ENCODE measurements around the gene NRXN2.

Gene NRXN2

DNA sequence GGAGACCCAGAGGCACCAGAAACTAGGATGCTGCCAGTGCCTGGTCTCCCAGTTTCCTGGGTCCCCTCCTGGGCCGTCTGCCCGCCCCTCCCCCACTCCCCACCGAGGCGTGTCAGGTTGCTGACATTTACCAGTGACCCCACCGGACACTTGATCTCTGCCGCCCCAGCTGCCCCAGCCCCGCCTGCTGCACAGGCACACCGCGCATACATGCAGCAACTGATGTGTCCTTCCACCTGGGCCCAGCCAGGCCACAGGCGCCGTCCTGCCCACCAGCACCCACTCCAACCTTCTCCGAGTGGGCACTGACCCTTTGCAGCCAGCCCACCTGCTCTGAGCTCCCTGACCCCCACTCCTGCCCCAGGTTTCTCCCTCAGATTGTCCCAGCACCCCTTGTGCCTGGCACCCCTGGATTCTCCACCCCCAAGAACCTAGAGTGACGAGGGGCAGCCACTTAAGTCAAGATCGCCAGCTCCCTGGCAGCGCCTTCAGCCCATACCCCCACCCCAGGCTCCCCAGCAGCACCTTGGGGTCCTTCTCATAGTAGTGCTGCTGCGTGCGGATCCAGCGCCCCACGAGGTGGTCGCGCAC is 36.2 kb upstream of the NRXN2 start:
- in situ Hi-C loops (cut with HindIII; ENCODE audit: low sequenced_read_pairs), result no loop called here

DNA sequence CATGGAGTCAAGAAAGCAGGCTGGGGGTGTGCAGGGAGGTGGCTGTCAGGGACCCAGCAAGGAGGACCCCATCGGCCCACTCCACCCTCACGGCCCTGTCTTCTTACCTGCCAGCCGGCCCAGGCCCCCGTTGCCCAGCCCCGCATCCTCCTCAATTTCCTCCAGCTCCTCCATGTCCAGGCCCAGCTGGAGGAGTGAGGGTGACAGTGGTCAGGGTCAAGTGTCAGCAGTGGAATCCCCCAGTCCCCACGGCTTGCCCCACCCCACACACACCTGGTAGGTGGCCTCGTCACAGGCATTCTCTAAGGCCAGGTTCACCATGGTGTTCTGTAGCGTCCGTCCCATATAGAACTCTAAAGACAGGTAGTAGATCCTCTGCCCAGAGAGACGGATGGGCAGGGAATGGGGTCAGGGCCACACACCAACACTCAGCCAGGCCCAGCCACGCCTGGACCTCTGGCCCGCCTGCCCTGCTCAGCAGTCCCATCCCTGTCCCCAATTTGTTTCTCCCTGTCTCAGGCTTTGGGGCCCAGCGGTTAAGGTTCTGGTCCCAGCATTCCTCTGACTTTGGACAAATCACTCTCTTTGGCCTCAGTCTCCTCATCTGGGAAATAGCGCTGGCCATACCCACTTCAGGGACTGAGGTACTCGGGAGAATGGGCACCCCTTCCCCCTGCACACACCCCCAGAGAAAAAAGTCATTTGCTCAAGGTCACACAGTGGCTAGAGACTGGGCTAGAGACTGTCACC is 35.5 kb upstream of the NRXN2 start:
- in situ Hi-C loops (cut with HindIII; ENCODE audit: low sequenced_read_pairs), result no loop called here

DNA sequence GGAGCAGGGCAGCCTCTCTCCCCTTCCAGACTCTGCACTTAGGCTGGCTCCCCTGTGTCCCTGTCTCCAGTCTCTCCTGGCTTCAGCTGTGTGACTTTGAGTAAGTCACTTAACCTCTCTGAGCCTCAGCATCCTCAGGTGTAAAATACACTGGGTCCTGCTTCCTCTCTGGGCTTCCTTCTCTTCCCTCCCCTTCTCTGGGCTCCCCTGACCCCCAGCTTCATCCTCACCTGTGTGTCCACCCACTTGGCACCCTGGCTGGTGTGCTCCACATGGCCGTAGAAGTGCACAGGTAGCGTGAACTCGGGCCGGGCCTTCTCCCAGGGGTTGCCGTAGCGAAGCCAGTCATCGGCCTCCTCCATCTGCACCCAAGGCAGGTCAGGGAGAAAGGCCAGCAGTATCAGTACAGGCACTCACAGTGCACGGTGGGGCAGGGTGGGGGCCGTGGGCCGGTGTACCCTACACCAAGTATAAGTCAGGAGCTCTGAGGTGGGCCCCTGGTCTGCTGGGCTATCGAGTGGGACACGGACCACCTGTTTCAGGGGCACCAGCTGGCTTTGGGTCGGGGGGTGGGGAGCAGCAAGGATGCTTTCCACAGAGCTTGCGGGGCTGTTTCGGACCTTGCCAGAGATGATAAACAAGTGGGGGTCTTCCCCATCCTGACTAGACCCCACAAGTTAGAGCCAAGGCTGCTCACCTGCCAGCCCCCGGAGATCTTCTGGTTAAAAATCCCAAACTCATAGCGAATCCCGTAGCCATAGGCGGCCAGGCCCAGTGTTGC is 34.7 kb upstream of the NRXN2 start:
- in situ Hi-C loops (cut with HindIII; ENCODE audit: low sequenced_read_pairs), result no loop called here

DNA sequence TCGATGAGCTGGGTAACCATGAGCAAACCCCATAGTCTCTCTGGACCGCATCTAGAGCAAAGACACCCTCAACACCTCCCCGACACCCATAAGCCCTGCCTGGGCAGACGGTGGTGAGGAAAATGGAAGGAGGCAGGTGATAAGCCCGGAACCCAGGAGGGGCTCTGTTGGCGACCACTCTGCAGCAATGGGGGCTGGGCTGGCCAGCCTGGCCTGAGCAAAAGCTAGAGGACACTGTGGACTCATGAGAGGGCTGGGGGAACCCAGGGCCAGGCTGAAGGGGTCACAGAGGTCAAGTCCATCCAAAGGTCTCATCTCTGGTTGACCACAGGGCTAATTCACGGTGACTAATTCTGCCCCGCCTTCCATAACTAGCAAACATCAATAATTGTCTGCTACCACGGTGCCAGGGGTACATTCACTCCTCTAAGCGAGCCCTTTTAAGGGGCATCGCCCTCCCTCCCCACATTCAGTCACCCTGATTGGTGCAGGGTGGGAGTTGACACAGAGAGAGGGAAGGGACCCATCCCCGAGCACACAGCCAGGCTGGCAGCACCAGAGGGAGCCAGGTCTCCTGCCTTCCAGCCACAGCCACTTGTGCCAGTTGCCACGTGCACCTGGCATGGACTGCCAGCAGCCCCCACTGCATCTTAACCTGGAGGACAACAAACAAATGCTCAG is 32.8 kb upstream of the NRXN2 start:
- in situ Hi-C loops (cut with HindIII; ENCODE audit: low sequenced_read_pairs), result no loop called here

DNA sequence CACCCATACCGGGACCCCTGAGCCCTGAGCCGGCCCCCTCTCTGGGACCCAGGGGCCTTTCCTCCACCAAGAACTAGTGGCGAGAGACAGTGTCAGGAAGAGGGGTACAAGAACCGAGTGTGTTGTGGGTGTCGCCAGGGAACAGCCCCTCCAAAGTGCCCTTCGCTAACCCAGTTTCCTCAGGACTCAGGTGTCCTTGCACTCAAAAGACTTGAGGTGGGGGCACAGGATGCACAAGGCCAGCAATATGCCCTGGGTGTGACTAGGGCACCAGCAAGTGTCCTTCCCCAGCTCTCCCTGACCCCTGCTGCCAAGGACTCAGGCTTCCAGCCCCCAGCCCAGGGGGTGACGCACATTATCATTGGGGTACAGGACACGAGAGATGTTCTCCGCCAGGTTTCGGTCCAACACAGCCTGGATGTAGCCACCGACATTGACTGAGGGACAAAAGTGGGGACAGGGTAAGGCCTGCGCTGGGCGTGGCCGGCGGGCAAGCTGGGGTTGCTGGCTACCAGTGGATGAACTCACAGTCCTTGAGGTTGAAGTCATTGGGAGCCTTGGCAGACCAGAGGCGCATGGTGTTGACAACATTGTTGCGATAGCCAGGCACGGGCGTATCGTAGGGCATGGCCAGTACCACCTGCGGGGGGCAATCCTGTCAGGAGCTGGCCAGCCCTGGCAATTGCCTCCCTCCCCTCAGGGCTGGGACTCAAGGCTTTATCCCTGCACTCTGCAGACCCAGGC is 32.1 kb upstream of the NRXN2 start:
- in situ Hi-C loops (cut with HindIII; ENCODE audit: low sequenced_read_pairs), result loop anchor here (5.0 kb wide), 1 partner anchor 38 kb away; no protein-coding TSS in a partner anchor

DNA sequence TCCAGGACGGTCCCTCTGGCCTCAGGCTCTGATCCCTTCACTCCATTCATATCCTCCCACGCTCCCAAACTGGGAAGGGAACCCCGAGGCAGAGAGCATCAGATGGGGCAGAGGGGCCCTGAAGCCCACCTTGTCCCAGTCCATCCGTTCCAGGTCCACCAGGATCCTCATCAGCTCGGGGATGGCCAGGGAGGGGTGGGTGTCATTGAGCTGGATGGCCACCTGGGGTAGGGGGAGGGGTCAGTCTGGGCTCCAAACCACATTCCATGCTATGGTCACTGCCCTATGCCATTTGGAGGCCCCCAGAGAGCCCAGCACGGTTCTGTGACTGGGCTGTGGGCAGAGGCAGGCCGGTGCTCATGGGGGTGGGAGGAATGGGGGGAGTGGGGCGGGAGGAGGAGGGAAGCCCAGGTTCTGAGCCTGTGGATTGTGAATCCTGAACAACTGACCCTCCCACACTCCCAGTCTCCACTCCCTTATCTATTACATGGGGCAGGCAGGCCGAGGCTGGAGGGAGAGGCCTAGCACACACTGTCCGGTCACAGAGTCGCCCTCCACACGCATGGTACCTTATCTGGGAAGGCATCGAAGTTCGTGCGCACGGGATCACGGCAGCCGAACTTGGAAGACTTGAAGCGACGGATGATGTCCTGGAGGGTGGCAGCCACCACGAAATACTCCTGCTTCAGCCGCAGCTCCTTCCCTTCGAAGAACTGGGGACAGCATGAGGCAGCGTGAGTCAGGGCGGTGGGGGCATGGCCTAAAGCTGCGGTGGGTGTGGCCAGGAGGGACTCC is 31.3 kb upstream of the NRXN2 start:
- in situ Hi-C loops (cut with HindIII; ENCODE audit: low sequenced_read_pairs), result loop anchor here (5.0 kb wide), 1 partner anchor 37 kb away; no protein-coding TSS in a partner anchor

DNA sequence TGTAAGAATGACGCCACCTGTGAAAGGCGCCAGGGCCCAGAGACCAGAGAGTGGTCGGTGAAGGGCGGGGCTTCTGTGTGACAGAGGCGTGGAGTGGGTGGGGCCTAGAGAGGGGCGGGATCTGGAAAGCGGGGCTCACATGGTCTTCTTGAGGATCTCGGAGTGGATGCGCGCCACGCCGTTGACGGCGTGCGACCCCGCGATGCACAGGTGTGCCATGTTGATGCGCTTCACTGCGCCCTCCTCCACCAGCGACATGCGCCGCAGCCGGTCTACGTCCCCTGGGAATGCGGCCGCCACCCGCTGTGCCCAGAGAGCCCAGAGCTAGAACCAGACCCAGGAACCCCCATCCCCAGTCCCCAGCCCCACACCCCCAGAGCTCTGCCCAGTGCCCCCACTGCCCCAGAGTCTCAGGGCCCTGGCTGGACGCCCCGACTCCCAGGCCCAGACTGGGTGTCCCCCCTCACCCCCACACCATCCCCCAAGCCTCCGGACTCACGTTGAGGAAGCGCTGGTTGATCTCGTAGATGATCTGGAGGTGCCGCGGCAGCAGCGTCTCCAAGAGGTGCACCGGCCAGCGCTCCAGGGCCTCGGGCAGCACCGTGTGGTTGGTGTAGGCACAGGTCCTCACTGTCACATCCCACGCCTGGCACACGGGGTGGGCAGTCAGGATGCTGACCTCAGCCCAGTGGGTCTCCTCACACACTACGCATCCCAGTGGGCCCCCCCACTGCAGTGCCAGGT is 30.6 kb upstream of the NRXN2 start:
- in situ Hi-C loops (cut with HindIII; ENCODE audit: low sequenced_read_pairs), result loop anchor here (5.0 kb wide), 1 partner anchor 36 kb away; no protein-coding TSS in a partner anchor

DNA sequence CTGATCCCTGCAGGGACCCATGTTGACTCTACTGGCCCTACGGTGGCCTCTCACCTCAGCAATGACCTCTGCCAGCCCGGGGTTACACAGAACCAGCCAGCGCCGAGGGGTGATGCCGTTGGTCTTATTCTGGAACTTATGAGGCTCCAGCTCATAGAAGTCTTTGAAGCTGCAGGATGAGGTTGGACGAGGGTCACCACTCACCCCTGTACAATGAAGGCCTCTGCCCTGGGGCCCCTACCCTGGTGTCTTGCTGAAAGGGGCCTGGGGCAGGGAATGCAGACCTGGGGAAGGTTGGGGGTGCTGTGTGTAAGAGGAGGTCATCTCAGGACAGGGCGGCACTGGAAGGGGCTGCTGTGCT is 30.0 kb upstream of the NRXN2 start:
- in situ Hi-C loops (cut with HindIII; ENCODE audit: low sequenced_read_pairs), result loop anchor here (5.0 kb wide), 1 partner anchor 36 kb away; no protein-coding TSS in a partner anchor

DNA sequence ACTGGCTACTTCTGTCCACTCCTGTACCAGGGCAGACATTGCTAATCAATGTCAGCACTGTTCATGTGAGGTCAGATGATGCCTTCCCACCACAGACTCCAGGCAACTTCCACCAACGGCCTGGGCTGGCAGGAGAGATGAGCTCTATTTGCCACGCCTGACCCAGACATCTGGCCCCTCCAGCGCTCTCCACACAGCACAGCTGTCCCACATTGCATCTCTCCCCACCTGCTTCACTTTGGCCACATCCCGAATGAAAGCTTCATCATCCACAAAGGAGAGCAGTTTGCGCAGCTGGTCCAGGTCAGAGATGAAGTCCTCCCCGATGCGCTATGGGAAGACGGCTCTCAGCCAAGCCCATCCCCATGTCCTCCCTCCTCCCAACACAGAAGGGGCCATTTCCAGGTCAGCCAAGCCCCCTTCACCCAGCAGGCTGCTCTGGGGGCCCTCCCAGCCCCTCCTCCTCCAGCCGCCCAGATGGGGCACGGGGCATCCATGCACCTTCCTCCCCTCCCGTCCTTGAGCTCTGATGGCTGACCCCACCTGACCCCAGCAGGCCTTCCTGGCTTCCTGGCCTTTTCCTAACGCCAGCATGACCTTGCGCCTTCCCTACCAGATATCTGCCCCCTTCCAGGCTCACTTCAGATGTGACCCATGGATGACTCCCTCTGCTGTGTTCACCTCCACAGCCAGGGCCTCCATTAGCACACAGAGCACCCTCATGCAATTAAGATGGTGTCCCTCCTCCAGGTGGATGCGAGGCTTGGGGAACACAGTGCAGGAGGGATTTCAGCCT is 29.4 kb upstream of the NRXN2 start:
- in situ Hi-C loops (cut with HindIII; ENCODE audit: low sequenced_read_pairs), result loop anchor here (5.0 kb wide), 1 partner anchor 35 kb away; no protein-coding TSS in a partner anchor

DNA sequence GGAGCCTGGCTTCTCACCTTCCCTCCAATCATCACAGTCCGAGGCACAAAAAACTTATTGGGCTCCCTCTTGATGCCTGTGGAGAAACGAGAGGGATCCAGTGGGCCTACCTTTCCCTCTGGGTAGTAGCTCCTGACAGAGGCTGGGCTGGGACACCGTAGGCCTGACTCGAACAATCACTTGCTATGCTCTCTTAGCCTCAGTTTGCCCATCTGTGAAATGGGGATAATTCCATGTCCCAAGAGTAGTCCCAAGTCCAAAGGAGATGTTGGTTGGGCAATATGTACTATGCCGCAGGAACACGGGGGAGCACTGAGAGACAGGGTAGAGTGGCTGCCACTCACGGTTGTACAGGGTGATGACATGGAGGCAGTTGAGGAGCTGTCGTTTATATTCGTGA is 28.6 kb upstream of the NRXN2 start:
- in situ Hi-C loops (cut with HindIII; ENCODE audit: low sequenced_read_pairs), result loop anchor here (5.0 kb wide), 1 partner anchor 34 kb away; no protein-coding TSS in a partner anchor

DNA sequence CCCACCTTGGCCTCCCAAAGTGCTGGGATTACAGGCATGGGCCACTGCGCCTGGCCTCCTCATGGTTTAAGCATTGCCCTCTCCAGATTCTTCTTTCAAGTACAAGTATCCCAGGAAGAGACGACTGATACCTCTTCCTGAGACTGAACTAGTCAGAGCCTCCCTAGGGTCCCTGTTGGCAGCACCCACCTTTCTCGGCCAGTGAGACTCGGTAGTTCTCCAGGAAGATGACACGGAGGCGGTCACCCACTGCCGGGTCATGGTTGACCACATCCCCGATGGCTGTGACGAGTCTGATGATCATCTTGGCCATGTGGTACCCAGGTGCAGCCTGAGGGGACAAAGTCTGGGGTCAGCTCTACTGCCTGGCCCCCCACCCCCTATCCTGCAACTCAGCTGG is 28.1 kb upstream of the NRXN2 start:
- in situ Hi-C loops (cut with HindIII; ENCODE audit: low sequenced_read_pairs), result loop anchor here (5.0 kb wide), 1 partner anchor 34 kb away; no protein-coding TSS in a partner anchor

DNA sequence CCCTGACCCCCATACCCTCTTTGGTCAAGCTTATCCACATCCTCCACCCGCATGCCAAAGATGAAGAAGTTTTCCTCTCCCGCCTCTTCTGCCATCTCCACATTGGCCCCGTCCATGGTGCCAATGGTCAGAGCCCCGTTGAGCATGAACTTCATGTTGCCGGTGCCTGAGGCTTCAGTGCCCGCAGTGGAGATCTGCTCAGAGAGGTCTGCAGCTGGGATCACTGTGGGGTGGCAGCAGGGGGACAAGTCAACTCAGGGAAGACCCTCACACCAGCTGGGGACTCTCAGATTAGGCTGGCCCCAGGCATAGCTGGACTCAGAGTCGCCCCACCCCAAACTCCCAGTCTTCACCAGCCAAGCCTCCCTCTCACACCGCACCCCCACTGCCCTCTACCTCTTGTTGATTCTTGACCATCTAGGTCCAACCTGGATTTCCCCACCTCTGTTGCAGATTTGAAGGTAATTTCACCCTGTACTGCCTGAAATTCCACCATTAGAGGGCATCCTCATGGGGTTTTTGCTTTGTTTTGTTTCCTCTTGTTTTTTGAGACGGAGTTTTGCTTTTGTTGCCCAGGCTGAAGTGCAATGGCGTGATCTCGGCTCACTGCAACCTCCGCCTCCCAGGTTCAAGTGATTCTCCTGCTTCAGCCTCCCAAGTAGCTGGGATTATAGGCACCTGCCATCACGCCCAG is 27.5 kb upstream of the NRXN2 start:
- in situ Hi-C loops (cut with HindIII; ENCODE audit: low sequenced_read_pairs), result loop anchor here (5.0 kb wide), 1 partner anchor 33 kb away; no protein-coding TSS in a partner anchor

DNA sequence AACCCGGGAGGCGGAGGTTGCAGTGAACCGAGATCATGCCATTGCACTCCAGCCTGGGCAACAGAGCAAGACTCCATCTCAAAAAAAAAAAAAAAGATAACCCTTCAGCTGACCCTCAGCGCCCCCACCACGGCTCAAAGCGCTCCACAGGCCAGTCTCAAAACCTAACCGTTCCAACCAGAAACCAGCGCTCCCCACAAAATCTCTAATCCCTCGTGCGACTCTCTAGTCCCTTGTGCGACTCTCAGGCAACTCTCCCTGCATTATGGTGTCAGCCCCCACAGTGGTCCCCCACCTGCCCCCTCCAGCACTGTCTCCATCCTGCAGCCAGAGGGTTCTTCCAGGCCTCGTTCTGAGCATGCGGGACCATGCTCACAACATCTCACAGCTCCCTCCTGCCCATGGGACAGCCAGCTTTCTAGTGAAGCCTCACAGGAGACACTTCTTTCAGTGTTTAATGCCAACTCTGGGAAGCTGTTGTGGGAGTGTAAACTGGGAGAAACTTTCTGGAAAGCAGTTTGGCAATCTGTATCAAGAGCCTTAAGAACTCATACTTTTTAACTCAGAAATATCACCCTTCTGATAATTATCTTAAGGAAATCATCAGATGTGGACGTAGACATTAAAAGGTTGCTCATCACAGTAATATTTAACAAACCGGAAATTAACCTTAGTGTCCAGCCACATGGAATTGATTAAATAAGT is 25.1 kb upstream of the NRXN2 start:
- in situ Hi-C loops (cut with HindIII; ENCODE audit: low sequenced_read_pairs), result no loop called here

DNA sequence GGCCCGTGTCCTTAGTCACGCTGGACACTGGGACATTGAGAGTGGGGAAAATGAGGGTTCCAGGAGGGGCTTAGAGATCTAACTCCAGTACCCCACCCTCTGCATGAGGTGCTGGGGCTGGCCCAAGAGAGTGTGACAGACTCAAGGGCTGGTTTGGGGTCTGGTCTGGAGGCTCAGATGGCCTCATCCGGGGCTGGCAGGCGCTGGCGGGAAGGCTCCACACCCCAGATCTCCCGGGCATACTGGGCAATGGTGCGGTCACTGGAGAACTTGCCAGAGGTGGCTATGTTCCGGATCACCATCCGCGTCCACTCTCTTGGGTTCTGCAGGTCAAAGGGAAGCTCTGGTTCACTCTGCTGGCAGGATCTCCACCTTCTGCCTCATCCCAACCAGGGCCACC is 23.5 kb upstream of the NRXN2 start:
- in situ Hi-C loops (cut with HindIII; ENCODE audit: low sequenced_read_pairs), result no loop called here

DNA sequence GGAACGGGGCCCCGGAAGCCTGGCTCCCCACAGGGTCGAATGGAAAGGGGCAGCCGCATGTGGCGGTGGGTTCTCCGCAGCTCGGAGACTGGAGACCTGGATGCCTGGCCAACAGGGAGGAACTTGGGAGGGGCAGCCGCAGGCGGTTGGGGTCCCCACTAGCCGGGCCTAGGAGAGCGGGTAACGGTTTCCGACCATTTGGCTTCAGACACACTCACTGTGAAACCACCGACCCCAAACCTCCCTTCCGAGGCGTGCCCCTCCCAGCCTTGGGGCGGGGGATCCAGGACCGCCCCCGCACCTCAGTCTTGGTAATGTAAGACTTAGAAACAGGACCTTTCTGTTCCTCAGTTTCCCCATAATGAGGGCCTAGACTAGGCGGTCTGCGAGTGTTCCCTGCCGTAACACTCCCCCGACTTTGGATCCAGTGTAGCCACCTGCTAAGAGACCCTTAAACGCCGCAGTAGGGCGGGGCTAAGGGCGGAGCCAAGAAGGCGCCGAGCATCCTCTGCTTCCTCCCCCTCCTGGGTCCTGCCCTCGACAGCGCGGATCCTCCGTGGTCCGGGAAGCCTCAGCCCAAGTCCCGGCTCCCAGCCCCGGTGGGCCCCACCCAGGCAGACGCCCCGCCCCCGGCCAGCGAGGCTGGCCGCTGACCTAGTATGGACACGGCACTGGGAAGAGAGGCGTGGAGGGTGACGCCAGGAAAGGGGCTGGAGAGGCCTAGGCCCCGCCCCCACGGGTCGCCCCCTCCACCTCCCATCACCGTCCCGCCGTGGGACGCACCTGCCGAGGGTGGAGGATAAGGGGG is 22.7 kb upstream of the NRXN2 start:
- in situ Hi-C loops (cut with HindIII; ENCODE audit: low sequenced_read_pairs), result no loop called here

DNA sequence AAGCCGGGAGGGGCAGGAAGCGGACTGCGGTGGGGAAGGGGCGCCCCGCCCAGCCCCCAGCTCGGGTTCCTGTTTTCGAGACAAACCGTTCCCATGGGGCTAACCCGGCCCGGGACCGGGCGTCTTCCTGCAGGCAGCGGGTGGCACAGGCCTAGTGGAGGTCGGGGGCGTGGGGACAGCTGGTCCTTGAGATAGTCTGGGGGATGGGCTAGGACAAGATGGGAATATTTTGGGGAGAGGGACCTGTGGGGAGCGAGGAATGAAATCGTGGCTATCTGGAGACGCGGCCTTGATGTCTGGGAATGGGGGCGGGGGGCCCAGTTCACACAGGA is 22.2 kb upstream of the NRXN2 start:
- in situ Hi-C loops (cut with HindIII; ENCODE audit: low sequenced_read_pairs), result no loop called here

All from endothelial cell of hepatic sinusoid (primary cell).